Activated T-cell treated with anti-CD3 and anti-CD28 coated beads, Interleukin-2, amount 50 U/mL, for 72 hours (primary cell): ENCODE measurements around the gene HSPB7. TPM values are rescaled to one million over a fixed set of nuclear protein-coding genes. Genes with fewer than 3 reads are reported as not detected.
"Not testable (repeated sequence)": the region's sequence is repeated elsewhere in the genome, so short reads cannot be mapped to it uniquely, and the experiment has no call there.

ENCODE experiments used
- ATAC-seq, 2 donors: fragments of 150-1000 bp; cut with Tn5 transposase; replicated peaks in 1 of 2; 2 replicates each; pipeline ENCODE4 v1.10.0; 2021; ENCODE audit warnings: moderate library complexity in 2 of 2, mild to moderate bottlenecking in 1 of 2
- DNase-seq, 2 donors: peaks; one replicate each; pipeline ENCODE4 v3.0.0; 2021 to 2022; ENCODE audit warnings: mixed read lengths in 1 of 2
- H3K27ac Mint-ChIP-seq: one replicate; pipeline ENCODE4 v1.8.0; 2022; ENCODE audit warnings: mild to moderate bottlenecking, moderate library complexity, mixed read lengths
- H3K27me3 Mint-ChIP-seq: one replicate; pipeline ENCODE4 v1.8.0; 2022; ENCODE audit warnings: low read depth, mixed read lengths
- H3K36me3 Mint-ChIP-seq, 2 donors: one replicate each; pipeline ENCODE4 v1.8.0; 2022; ENCODE audit warnings: mixed read lengths in 2 of 2, mild to moderate bottlenecking in 1 of 2; ENCODE audit not compliant: insufficient read depth in 2 of 2
- H3K4me1 Mint-ChIP-seq: one replicate; pipeline ENCODE4 v1.8.0; 2022; ENCODE audit warnings: low read depth, mixed read lengths
- H3K4me3 Mint-ChIP-seq, 2 donors: one replicate each; pipeline ENCODE4 v1.8.0; 2022; ENCODE audit warnings: mild to moderate bottlenecking in 2 of 2, mixed read lengths in 2 of 2, moderate library complexity in 2 of 2
- H3K9me3 Mint-ChIP-seq, 2 donors: one replicate each; pipeline ENCODE4 v1.8.0; 2022; ENCODE audit warnings: mixed read lengths in 2 of 2
- total RNA-seq, 2 donors: library from RNA; stranded (reverse); gene quantifications; one replicate each; pipeline ENCODE4 v1.2.3, GENCODE V29; 2022

Gene HSPB7
- total RNA-seq, 2 donors from 2014 or later, result not detected

GRCh38 chr1:16026302-16026701, 8.5 kb upstream of the HSPB7 start:
- not testable (repeated sequence) for H3K4me1 Mint-ChIP-seq, DNase-seq, H3K36me3 Mint-ChIP-seq, H3K27ac Mint-ChIP-seq, ATAC-seq, H3K4me3 Mint-ChIP-seq, H3K9me3 Mint-ChIP-seq
- H3K27me3 Mint-ChIP-seq, result peaks cover 14% of the 10 kb centered on the region

- no peaks in the 10 kb centered on the region for H3K4me1 Mint-ChIP-seq
- DNase-seq (no peak), ATAC-seq (no peak)
- H3K36me3 Mint-ChIP-seq, result no peaks in the 10 kb centered on the region
- H3K9me3 Mint-ChIP-seq, result no peaks in the 10 kb centered on the region
- peaks cover 7% of the 10 kb centered on the region for H3K27me3 Mint-ChIP-seq
- H3K27ac Mint-ChIP-seq, result no peak overlapping the region
- H3K4me3 Mint-ChIP-seq, result no peak overlapping the region
Observed at GRCh38 chr1:16023050-16023653, 5.3 kb upstream of the HSPB7 start.

- Mint-ChIP-seq H3K27me3 (no peaks in the 10 kb centered on the region), H3K4me3 (no peak overlapping the region), H3K27ac (no peak overlapping the region), H3K4me1 (no peaks in the 10 kb centered on the region), H3K9me3 (no peaks in the 10 kb centered on the region), H3K36me3 (no peaks in the 10 kb centered on the region)
- DNase-seq (no peak), ATAC-seq (no peak)
Observed at GRCh38 chr1:16022393-16022792, 4.5 kb upstream of the HSPB7 start.

GRCh38 chr1:16021681-16022080, 3.8 kb upstream of the HSPB7 start, which contains the start of gene CLCNKA:
Gene CLCNKA, plus strand, starts transcription at chr1:16022036. Its CDS starts 584 bp downstream, at chr1:16022620.
- Mint-ChIP-seq H3K27ac (no peak within 1 kb of the TSS), H3K4me3 (no peak within 1 kb of the TSS), H3K27me3 (no peaks in the 10 kb centered on the region), H3K9me3 (no peaks in the 10 kb centered on the region), H3K36me3 (no peaks in the 10 kb centered on the region), H3K4me1 (no peaks in the 10 kb centered on the region)
- ATAC-seq (no peak), DNase-seq (no peak)

GRCh38 chr1:16020878-16021277, 3.0 kb upstream of the HSPB7 start:
- DNase-seq, H3K4me3 Mint-ChIP-seq, H3K9me3 Mint-ChIP-seq, H3K27ac Mint-ChIP-seq, H3K4me1 Mint-ChIP-seq, ATAC-seq, H3K27me3 Mint-ChIP-seq, H3K36me3 Mint-ChIP-seq: not testable (repeated sequence)

- ATAC-seq (no peak), DNase-seq (no peak)
- Mint-ChIP-seq H3K4me1 (no peaks in the 10 kb centered on the region), H3K4me3 (no peak overlapping the region), H3K27me3 (no peaks in the 10 kb centered on the region), H3K9me3 (no peaks in the 10 kb centered on the region), H3K36me3 (no peaks in the 10 kb centered on the region), H3K27ac (no peak overlapping the region)
Observed at GRCh38 chr1:16020325-16020724, 2.5 kb upstream of the HSPB7 start.

GRCh38 chr1:16019644-16020277, 1.9 kb upstream of the HSPB7 start:
- Mint-ChIP-seq H3K36me3 (no peaks in the 10 kb centered on the region), H3K27ac (no peak overlapping the region), H3K4me1 (no peaks in the 10 kb centered on the region), H3K27me3 (peaks cover 2% of the 10 kb centered on the region), H3K9me3 (no peaks in the 10 kb centered on the region), H3K4me3 (no peak overlapping the region)
- DNase-seq (no peak), ATAC-seq (no peak)

- no peak overlapping the region for H3K27ac Mint-ChIP-seq
- DNase-seq (no peak), ATAC-seq (no peak)
- no peaks in the 10 kb centered on the region for H3K36me3 Mint-ChIP-seq
- H3K4me3 Mint-ChIP-seq, result no peak overlapping the region
- peaks cover 10% of the 10 kb centered on the region for H3K27me3 Mint-ChIP-seq
- no peaks in the 10 kb centered on the region for H3K4me1 Mint-ChIP-seq
- no peaks in the 10 kb centered on the region for H3K9me3 Mint-ChIP-seq
Observed at GRCh38 chr1:16018749-16019643, 1.2 kb upstream of the HSPB7 start.

GRCh38 chr1:16018308-16018707, 465 bp upstream of the HSPB7 start:
- H3K27me3 Mint-ChIP-seq, result peaks cover 10% of the 10 kb centered on the region
- no peaks in the 10 kb centered on the region for H3K9me3 Mint-ChIP-seq
- H3K4me1 Mint-ChIP-seq, result no peaks in the 10 kb centered on the region
- H3K36me3 Mint-ChIP-seq, result no peaks in the 10 kb centered on the region
- H3K4me3 Mint-ChIP-seq, result no peak overlapping the region
- H3K27ac Mint-ChIP-seq, result no peak overlapping the region
- DNase-seq (no peak), ATAC-seq (no peak)

- no peak for DNase-seq
- no peak for ATAC-seq
- H3K4me3 Mint-ChIP-seq, result no peak overlapping the region
- H3K4me1 Mint-ChIP-seq, result peaks cover 5% of the 10 kb centered on the region
- H3K9me3 Mint-ChIP-seq, result no peaks in the 10 kb centered on the region
- H3K27me3 Mint-ChIP-seq, result peaks cover 15% of the 10 kb centered on the region
- H3K27ac Mint-ChIP-seq, result no peak overlapping the region
- H3K36me3 Mint-ChIP-seq, result no peaks in the 10 kb centered on the region
Observed at GRCh38 chr1:16017076-16017460, 775 bp downstream of the HSPB7 start.

GRCh38 chr1:16015960-16016901, 1.6 kb downstream of the HSPB7 start:
- DNase-seq, result no peak
- no peak for ATAC-seq
- no peak overlapping the region for H3K4me3 Mint-ChIP-seq
- peaks cover 5% of the 10 kb centered on the region for H3K4me1 Mint-ChIP-seq
- H3K9me3 Mint-ChIP-seq, result no peaks in the 10 kb centered on the region
- no peaks in the 10 kb centered on the region for H3K36me3 Mint-ChIP-seq
- no peak overlapping the region for H3K27ac Mint-ChIP-seq
- peaks cover 15% of the 10 kb centered on the region for H3K27me3 Mint-ChIP-seq

- Mint-ChIP-seq H3K4me3 (no peak overlapping the region), H3K36me3 (no peaks in the 10 kb centered on the region), H3K27ac (no peak overlapping the region), H3K27me3 (peaks cover 15% of the 10 kb centered on the region), H3K4me1 (peaks cover 5% of the 10 kb centered on the region), H3K9me3 (no peaks in the 10 kb centered on the region)
- DNase-seq, result no peak
- no peak for ATAC-seq
Observed at GRCh38 chr1:16015491-16015890, 2.4 kb downstream of the HSPB7 start.
